RWPE2 (cell line): ENCODE measurements around the gene GBF1.

Experiments
- ATAC-seq: fragments of 200-7000 bp; cut with Tn5 transposase; 3 replicates; pipeline ENCODE4 v1.9.1; 2021; ENCODE audit warnings: low read depth
- DNase-seq: peaks from one replicate; pipeline ENCODE4 v3.0.0-alpha.2; 2020; ENCODE audit warnings: low spot score
- H3K27ac ChIP-seq: fragments of 450-650 bp; 2 replicates; pipeline ENCODE4 v1.5.1; 2017; ENCODE audit warnings: mild to moderate bottlenecking; ENCODE audit not compliant: poor library complexity, severe bottlenecking
- H3K27me3 ChIP-seq: fragments of 250-450 bp; sonication (Bioruptor Pico); 2 replicates; pipeline ENCODE4 v1.5.1; 2021; ENCODE audit warnings: mild to moderate bottlenecking, moderate library complexity; ENCODE audit not compliant: insufficient read depth, poor library complexity, severe bottlenecking
- H3K36me3 ChIP-seq: fragments of 250-450 bp; sonication (Bioruptor Pico); 2 replicates; pipeline ENCODE4 v1.5.1; 2020; ENCODE audit warnings: low read depth, mild to moderate bottlenecking, moderate library complexity
- H3K4me1 ChIP-seq: fragments of 250-450 bp; sonication (Bioruptor Pico); 2 replicates; pipeline ENCODE4 v1.5.1; 2021; ENCODE audit warnings: mild to moderate bottlenecking, moderate library complexity; ENCODE audit not compliant: insufficient read depth, poor library complexity, severe bottlenecking
- H3K4me3 ChIP-seq: fragments of 250-450 bp; sonication (Bioruptor Pico); 2 replicates; pipeline ENCODE4 v1.5.1; 2021; ENCODE audit warnings: mild to moderate bottlenecking, moderate library complexity; ENCODE audit not compliant: severe bottlenecking
- H3K9me3 ChIP-seq: fragments of 250-450 bp; sonication (Bioruptor Pico); 2 replicates; pipeline ENCODE4 v1.5.1; 2021; ENCODE audit warnings: mild to moderate bottlenecking, moderate library complexity; ENCODE audit not compliant: severe bottlenecking
- CTCF ChIP-seq: fragments of 450-650 bp; IDR thresholded peaks from one replicate; pipeline ENCODE4 v1.5.1; 2017; ENCODE audit warnings: mild to moderate bottlenecking, moderate library complexity; ENCODE audit not compliant: poor library complexity, severe bottlenecking

The GBF1 gene

GRCh38 chr10:102240467-102241031, 4.8 kb upstream of the GBF1 start:
- no peak for TF ChIP-seq CTCF
- no peak overlapping the region for H3K4me3 ChIP-seq
- DNase-seq: no peak

DNA sequence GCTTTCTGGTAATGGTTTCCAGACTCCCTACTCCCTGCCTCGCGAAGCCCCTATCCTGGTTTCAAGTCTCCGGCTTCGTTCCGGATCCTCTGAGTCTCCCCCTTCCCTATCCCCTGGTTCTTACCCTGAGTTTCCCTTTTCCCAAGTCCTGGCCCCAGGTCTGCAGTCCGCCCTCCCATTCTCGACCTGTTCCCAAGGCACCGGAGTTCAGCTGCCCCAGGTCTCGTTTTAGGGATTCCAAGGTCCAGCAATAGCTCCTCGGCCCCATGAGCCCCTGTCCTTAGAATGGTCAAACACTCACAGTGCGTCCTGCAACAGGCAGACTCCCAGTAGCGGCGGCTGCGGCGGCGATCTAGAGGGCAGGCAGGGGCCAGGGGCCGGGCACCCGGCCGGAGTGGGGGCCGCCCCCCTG, 4.3 kb upstream of the GBF1 start:
- no peaks in the 10 kb centered on the region for H3K9me3 ChIP-seq
- H3K27ac ChIP-seq: no peak overlapping the region
- no peak for ATAC-seq
- DNase-seq: no peak
- H3K36me3 ChIP-seq: no peaks in the 10 kb centered on the region
- TF ChIP-seq CTCF: no peak
- peaks cover 8% of the 10 kb centered on the region for H3K27me3 ChIP-seq
- H3K4me1 ChIP-seq: peaks cover 9% of the 10 kb centered on the region
- peak overlapping the region; percentile 35 for H3K4me3 ChIP-seq

More at GRCh38 chr10:102240467-102241031, 4.8 kb upstream of the GBF1 start:
- no peaks in the 10 kb centered on the region for H3K36me3 ChIP-seq
- peaks cover 11% of the 10 kb centered on the region for H3K4me1 ChIP-seq
- peaks cover 8% of the 10 kb centered on the region for H3K27me3 ChIP-seq
- H3K27ac ChIP-seq: no peak overlapping the region
- no peak for ATAC-seq
- no peaks in the 10 kb centered on the region for H3K9me3 ChIP-seq

- H3K36me3 ChIP-seq: no peaks in the 10 kb centered on the region
- peak within 1 kb of the TSS; percentile 35 for H3K4me3 ChIP-seq
- H3K4me1 ChIP-seq: peaks cover 11% of the 10 kb centered on the region
- no peak within 1 kb of the TSS for H3K27ac ChIP-seq
- peak; percentile 9 for TF ChIP-seq CTCF
- ATAC-seq (peak; percentile 38), DNase-seq (peak; percentile 90)
- H3K27me3 ChIP-seq: peaks cover 8% of the 10 kb centered on the region
- no peaks in the 10 kb centered on the region for H3K9me3 ChIP-seq
Observed at GRCh38 chr10:102241444-102242117, 3.8 kb upstream of the GBF1 start, which contains the start of gene PITX3. Gene PITX3 (minus strand): TSS chr10:102241512. CDS start chr10:102232080, 9,432 bp downstream.

DNA sequence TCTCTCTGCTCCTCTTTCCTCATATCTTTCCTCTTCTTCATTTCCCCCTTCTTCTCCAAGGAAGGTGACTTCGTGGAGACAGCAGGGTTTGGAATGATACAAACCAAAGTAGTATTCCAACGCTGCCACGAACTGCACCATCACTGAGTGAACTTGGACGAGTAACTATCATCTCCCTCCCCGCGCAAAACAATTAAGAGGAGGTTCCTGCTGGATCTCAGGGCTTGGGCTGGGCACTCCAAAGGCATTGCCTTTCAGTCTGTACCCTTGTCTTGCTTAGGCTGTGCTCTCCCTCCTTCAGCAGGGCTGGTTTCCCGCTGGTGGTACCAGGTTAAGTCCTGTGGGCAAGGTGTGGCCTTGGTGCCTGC, 3.2 kb upstream of the GBF1 start:
- no peak for TF ChIP-seq CTCF
- no peak for ATAC-seq
- H3K36me3 ChIP-seq: peaks cover 1% of the 10 kb centered on the region
- H3K27ac ChIP-seq: no peak overlapping the region
- H3K27me3 ChIP-seq: peaks cover 8% of the 10 kb centered on the region
- peak overlapping the region; percentile 35 for H3K4me3 ChIP-seq
- DNase-seq: no peak
- H3K9me3 ChIP-seq: no peaks in the 10 kb centered on the region
- H3K4me1 ChIP-seq: peaks cover 16% of the 10 kb centered on the region

GRCh38 chr10:102243309-102243708, 2.0 kb upstream of the GBF1 start:
- DNase-seq: no peak

More at GRCh38 chr10:102243309-102243708, 2.0 kb upstream of the GBF1 start:
- Histone ChIP-seq H3K4me3 (no peak overlapping the region), H3K27ac (peak overlapping the region; percentile 54), H3K27me3 (peaks cover 8% of the 10 kb centered on the region), H3K4me1 (peaks cover 22% of the 10 kb centered on the region), H3K36me3 (peaks cover 9% of the 10 kb centered on the region), H3K9me3 (no peaks in the 10 kb centered on the region)
- TF ChIP-seq CTCF: no peak
- ATAC-seq: peak; percentile 8; the same call in 2 of the 3 replicates
